WERI-Rb-1 (cell line): ENCODE measurements around the gene CTIF.
A peak's percentile ranks its signal among the peaks of the same experiment; 100 is the strongest.

ENCODE experiments used
- DNase-seq: peaks from one replicate; pipeline ENCODE4 v3.0.0-alpha.2; 2020
- H3K27ac ChIP-seq: fragments of 250-450 bp; sonication (Bioruptor Pico); 2 replicates; pipeline ENCODE4 v1.5.1; 2020; ENCODE audit warnings: mild to moderate bottlenecking, moderate library complexity
- H3K27me3 ChIP-seq: fragments of 250-450 bp; sonication (Bioruptor Pico); 2 replicates; pipeline ENCODE4 v1.5.1; 2021; ENCODE audit warnings: mild to moderate bottlenecking, low read depth, moderate library complexity; ENCODE audit not compliant: insufficient read depth, severe bottlenecking
- H3K36me3 ChIP-seq: fragments of 250-450 bp; sonication (Bioruptor Pico); 2 replicates; pipeline ENCODE4 v1.5.1; 2020; ENCODE audit warnings: mild to moderate bottlenecking, moderate library complexity
- H3K4me3 ChIP-seq: 2 replicates; pipeline ENCODE4 v1.5.1; 2011; ENCODE audit warnings: low read depth, mild to moderate bottlenecking, control low read depth, low read length
- H3K9me3 ChIP-seq: fragments of 250-450 bp; sonication (Bioruptor Pico); 2 replicates; pipeline ENCODE4 v1.5.1; 2021; ENCODE audit warnings: mild to moderate bottlenecking, moderate library complexity; ENCODE audit not compliant: severe bottlenecking
- TF ChIP-seq, protein P1 (sequence below): IDR thresholded peaks from 2 replicates; pipeline ENCODE4 v1.5.1; 2011; ENCODE audit warnings: low read depth, mild to moderate bottlenecking, control low read depth, inconsistent platforms, low read length

CTIF gene

DNA sequence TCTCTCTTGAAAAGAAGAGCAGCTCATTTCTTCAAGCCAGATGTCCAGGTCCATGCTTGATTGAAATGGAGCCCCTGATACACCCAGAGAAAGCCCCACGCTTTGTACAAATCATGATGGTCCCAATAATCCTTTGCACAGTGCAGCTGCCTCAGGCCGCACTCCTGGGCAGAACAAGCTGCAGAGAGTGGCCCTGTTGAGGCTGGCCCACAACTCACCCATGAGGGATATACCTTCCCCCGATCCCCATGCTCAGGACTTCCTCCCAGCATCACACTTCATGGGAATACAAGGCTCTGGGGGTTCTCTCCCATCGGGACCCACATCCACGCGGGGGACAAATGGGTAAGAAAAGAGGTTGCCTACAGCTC is 181.8 kb downstream of the CTIF start:
- Histone ChIP-seq H3K27ac (no peak overlapping the region), H3K9me3 (no peaks in the 10 kb centered on the region), H3K4me3 (no peak overlapping the region), H3K27me3 (no peaks in the 10 kb centered on the region), H3K36me3 (peaks cover 15% of the 10 kb centered on the region)
- TF ChIP-seq, protein P1, sequence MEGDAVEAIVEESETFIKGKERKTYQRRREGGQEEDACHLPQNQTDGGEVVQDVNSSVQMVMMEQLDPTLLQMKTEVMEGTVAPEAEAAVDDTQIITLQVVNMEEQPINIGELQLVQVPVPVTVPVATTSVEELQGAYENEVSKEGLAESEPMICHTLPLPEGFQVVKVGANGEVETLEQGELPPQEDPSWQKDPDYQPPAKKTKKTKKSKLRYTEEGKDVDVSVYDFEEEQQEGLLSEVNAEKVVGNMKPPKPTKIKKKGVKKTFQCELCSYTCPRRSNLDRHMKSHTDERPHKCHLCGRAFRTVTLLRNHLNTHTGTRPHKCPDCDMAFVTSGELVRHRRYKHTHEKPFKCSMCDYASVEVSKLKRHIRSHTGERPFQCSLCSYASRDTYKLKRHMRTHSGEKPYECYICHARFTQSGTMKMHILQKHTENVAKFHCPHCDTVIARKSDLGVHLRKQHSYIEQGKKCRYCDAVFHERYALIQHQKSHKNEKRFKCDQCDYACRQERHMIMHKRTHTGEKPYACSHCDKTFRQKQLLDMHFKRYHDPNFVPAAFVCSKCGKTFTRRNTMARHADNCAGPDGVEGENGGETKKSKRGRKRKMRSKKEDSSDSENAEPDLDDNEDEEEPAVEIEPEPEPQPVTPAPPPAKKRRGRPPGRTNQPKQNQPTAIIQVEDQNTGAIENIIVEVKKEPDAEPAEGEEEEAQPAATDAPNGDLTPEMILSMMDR, result no peak
- DNase-seq, result no peak

DNA sequence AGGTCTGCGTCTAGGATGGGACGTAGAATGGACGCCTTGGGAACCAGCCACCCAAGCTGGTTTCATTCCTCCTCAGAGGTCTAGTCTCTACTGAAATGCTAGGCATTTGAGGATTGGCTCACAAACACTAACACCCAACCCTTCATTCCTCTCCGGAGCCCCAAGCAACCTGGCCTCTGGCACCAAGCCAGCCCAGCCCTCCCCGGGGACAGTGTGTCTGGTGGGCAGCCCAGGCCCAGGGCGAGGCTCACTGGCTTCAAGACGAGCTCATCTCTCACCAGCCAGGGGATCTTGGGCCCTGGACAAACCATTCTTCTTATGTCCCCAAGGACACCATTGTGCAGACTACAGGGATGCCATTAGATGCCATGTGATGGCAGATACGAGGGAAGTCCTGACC is 182.5 kb downstream of the CTIF start:
- peaks cover 15% of the 10 kb centered on the region for H3K36me3 ChIP-seq
- DNase-seq, result no peak
- TF ChIP-seq, protein P1, result no peak
- no peak overlapping the region for H3K27ac ChIP-seq
- H3K9me3 ChIP-seq, result no peaks in the 10 kb centered on the region
- H3K27me3 ChIP-seq, result no peaks in the 10 kb centered on the region
- no peak overlapping the region for H3K4me3 ChIP-seq

DNA sequence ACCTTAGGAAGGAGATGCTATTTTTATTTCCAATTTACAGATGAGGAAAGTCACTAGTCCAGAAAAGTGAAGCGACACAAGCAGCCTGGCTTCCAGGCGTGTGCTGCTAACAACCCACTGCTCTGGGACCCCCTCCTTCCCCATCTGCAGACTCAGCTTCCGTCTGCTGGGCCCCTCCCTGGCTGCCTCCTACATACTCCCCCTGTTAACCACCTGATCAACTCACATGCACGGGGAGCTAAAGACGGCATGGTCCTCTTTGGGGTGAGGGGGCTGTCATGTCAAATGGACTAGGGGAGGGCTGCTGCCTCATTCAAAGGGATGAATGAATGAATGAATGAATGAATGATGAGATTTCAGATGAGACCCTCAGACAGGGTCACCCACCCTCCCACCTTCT is 184.2 kb downstream of the CTIF start:
- Histone ChIP-seq H3K4me3 (no peak overlapping the region), H3K36me3 (peaks cover 15% of the 10 kb centered on the region), H3K27ac (no peak overlapping the region), H3K9me3 (peaks cover 5% of the 10 kb centered on the region), H3K27me3 (no peaks in the 10 kb centered on the region)
- DNase-seq, result no peak
- TF ChIP-seq, protein P1, result no peak

DNA sequence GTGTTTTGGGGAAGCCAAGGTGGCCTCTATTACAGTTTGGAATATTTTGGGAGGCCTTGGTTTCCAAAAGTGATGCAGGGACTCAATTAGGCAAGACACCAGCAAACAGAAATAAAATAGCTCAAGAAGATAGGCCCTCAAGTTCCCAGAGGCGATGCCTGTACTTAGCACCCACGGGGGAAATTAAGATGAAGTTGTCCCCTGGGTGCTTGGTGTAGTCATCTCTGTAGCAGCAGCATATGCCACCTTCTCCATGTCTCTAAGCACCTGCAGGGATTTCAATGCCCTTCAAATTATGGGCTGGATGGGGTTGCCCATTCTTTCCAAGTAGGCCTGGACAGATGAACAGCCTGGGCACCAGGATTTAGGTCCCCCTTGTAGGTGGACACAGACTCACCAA is 185.0 kb downstream of the CTIF start:
- peaks cover 8% of the 10 kb centered on the region for H3K36me3 ChIP-seq
- no peak for DNase-seq
- H3K27ac ChIP-seq, result no peak overlapping the region
- TF ChIP-seq, protein P1, result no peak
- peaks cover 5% of the 10 kb centered on the region for H3K9me3 ChIP-seq
- no peak overlapping the region for H3K4me3 ChIP-seq
- H3K27me3 ChIP-seq, result no peaks in the 10 kb centered on the region

DNA sequence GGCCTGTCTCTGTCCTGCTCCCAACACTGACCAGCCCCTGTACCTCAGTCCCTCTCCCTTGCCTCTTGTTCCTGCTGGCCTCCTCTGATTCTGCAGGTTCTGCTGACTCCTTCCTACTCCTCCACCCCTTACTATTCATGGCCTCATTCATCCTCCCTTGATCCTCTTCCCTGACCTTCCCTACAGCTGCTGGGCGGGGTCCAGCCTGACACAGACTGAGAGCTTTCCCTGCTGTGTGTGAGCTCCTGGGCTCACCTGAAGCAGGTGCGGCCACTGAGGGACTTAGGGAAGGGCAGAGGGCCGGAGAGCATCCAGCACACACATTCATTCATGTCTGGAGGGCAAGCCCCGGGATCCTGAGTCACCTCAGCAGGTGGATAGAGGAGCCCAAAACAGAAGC is 185.6 kb downstream of the CTIF start:
- Histone ChIP-seq H3K4me3 (no peak overlapping the region), H3K27me3 (no peaks in the 10 kb centered on the region), H3K27ac (peak overlapping the region; percentile 44), H3K36me3 (peaks cover 2% of the 10 kb centered on the region), H3K9me3 (peaks cover 5% of the 10 kb centered on the region)
- TF ChIP-seq, protein P1, result no peak
- DNase-seq, result peak; percentile 33

DNA sequence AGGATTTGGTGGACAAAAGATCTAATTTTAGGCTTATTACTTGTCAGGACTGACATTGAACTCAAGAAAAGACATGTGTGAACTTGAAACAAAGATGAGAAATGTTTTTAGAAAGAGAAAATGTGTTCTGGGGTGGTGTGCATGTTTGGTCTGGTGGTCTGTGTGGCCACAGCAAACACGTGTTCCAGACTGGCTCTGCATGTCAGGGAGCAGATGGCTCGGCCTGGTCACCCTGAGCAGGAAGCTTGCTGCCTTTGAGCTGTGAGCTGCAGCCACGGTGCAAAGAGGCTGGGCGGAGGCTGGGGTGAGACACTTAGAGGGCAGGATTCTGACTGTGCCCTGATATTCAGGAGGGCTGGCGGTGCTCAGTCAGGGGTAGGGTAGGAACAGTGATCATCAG is 186.1 kb downstream of the CTIF start:
- peak; percentile 75 for DNase-seq
- Histone ChIP-seq H3K36me3 (no peaks in the 10 kb centered on the region; the same call in none of the 2 replicates), H3K9me3 (peaks cover 5% of the 10 kb centered on the region), H3K27me3 (no peaks in the 10 kb centered on the region), H3K4me3 (no peak overlapping the region), H3K27ac (peak overlapping the region; percentile 44)
- TF ChIP-seq, protein P1, result no peak
